ENCODE data around the gene DRD1.
"Not testable (repeated sequence)": the region's sequence is repeated elsewhere in the genome, so short reads cannot be mapped to it uniquely, and the experiment has no call there.

DRD1 gene

GRCh38 chr5:175434800-175435199 lies 9.2 kb downstream of the DRD1 start:
- DNase-seq (ENCODE audit: extremely low read depth in 1 of 2, low read depth in 1 of 2): no peak

DNA sequence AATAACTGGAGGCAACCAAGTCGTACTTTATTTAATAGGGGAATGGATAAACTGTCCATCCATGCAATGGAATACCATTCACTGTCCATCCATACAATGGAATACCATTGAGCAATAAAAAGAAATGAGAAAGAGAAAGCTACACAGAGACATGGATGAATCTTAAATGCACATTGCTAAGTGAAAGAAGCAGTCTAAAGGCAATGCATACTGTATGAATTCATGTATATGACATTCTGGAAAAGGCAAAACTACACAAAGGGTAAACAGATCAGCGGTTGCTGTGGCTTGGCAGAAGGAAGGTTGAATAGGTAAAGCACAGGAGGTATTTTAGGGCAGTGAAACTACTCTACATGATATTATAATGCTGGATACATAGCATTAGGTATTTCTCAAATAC lies 16.2 kb downstream of the DRD1 start:
- no peak for DNase-seq (ENCODE audit: extremely low read depth in 1 of 2, low read depth in 1 of 2)

DNA sequence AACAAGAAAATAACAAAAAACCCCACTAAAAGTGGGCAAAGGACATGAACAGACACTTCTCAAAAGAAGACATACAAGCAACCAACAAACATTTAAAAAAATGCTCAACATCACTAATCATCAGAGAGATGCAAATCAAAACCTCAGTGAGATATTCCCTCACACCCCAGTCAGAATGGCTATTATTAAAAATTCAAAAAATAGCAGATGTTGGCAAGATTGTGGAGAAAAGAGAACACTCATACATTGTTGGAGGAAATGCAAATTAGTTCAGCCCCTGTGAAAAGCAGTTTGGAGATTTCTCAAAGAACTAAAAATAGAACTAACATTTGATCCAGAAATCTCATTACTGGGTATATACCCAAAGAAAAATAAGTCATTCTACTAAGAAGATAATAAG lies 19.4 kb downstream of the DRD1 start:
- not testable (repeated sequence) for DNase-seq (ENCODE audit: extremely low read depth in 1 of 2, low read depth in 1 of 2)

- DNase-seq (ENCODE audit: extremely low read depth in 1 of 2, low read depth in 1 of 2): no peak
These were observed 21.9 kb downstream of the DRD1 start for GRCh38 chr5:175422058-175422457.

DNA sequence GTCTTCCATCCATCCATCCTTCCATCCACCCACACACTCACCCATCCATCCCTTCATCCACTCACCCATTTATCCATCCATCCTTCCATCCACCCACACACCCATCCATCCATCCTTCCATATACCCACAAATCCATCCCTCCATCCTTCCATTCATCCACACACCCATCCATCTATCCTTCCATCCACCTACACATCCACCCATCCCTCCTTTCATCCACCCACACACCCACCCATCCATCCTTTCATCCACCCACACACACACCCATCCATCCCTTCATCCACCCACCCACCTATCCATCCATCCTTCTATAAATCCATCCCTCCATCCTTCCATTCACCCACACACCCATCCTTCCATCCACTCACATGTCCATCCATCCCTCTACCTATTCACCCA lies 23.6 kb downstream of the DRD1 start:
- no peak for DNase-seq (ENCODE audit: extremely low read depth in 1 of 2, low read depth in 1 of 2)

DNA sequence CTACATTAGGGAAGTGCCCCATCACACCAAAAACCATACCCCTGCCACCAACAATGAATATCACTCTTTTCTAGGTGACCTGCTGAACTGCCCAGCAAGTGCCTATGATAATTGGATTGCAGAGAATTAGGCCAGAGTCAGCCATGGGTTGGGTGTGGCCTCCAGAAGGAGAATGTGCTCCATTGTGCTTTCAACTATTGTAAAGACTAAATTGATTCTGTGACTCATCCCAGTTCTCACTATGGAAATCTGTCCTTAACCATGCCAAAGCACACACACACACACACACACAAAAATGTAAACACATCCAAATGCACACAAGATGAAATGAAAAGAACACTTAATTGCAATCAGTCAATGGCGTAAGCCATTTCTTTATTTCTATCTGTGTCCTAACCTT lies 25.7 kb downstream of the DRD1 start:
- no peak for DNase-seq (ENCODE audit: extremely low read depth in 1 of 2, low read depth in 1 of 2)

DNA sequence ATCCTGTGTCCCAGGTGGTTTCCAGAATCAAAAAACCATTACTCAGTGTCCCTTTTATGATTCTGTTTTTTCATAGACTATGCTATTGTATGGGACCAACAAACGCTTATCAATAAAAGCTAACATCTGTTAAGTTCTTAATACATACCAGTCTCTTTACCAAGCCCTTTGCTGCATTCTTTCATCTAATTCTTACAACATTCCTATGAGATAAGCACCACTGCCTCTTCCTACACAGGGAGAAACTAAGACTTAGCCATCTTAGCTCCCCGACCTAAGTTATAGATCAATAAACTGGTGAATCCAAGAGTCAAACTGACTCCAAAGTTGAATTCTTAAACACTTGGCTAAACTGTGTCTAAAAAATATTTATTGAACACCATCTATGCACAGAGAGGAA lies 26.6 kb downstream of the DRD1 start:
- no peak for DNase-seq (ENCODE audit: extremely low read depth in 1 of 2, low read depth in 1 of 2)

- no peak for DNase-seq (ENCODE audit: extremely low read depth in 1 of 2, low read depth in 1 of 2)
These were observed 28.7 kb downstream of the DRD1 start for GRCh38 chr5:175415303-175415702.

DNA sequence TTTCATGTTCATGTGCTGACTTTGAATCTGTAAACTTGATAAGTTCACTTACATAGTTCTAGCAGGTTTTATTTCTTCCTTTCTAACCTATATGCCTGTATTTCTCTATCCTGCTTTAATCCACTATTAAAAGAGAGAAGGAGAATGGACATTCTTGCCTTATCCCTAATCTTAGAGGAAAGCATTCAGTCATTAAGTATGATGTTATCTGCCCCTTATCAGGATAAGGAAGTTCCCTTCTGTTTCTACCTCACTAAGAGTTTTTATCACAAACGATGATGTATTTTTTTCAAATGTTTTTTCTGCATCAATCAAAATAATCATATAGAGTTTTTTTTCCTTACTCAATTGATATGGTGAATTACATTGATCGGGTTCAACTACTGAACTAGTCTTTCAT lies 33.1 kb downstream of the DRD1 start:
- no peak for DNase-seq (ENCODE audit: extremely low read depth in 1 of 2, low read depth in 1 of 2)

DNA sequence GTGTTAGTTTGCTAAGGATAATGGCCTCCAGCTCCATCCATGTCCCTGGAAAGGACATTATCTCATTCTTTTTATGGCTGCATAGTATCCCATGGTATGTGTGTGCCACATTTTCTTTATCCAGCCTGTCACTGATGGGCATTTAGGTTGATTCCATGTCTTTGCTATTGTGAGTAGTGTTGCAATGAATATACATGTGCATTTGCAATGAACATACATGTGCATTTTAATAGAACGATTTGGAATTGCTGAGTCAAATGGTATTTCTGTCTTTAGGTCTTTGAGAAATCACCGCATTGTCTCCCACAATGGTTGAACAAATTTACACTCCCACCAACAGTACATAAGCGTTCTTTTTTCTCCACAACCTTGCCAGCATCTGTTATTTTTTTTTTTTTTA lies 37.7 kb downstream of the DRD1 start:
- DNase-seq (ENCODE audit: extremely low read depth in 1 of 2, low read depth in 1 of 2): no peak

DNA sequence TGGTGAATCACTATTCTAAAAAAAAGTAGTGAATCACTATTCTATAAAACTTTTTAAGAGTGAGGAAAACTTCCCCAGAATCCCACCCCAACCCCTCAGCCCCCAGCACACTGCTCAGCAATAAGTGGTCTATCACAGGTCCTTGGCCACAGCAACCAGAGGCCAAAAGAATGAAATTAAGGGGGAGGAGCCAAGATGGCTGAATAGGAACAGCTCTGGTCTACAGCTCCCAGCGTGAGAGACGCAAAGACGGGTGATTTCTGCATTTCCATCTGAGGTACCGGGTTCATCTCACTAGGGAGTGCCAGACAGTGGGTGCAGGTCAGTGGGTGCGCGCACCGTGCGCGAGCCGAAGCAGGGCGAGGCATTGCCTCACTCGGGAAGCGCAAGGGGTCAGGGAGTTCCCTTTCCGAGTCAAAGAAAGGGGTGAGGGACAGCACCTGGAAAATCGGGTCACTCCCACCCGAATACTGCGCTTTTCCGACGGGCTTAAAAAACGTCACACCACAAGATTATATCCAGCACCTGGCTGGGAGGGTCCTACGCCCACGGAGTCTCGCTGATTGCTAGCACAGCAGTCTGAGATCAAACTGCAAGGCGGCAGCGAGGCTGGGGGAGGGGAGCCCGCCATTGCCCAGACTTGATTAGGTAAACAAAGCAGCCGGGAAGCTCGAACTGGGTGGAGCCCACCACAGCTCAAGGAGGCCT lies 46.2 kb downstream of the DRD1 start:
- not testable (repeated sequence) for DNase-seq (ENCODE audit: extremely low read depth in 1 of 2, low read depth in 1 of 2)

DNA sequence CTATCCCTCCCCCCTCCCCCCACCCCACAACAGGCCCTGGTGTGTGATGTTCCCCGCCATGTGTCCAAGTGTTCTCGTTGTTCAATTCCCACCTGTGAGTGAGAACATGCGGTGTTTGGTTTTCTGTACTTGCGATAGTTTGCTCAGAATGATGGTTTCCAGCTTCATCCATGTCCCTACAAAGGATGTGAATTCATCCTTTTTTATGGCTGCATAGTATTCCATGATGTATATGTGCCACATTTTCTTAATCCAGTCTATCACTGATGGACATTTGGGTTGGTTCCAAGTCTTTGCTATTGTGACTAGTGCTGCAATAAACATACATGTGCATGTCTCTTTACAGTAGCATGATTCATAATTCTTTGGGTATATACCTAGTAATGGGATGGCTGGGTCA lies 48.6 kb downstream of the DRD1 start:
- not testable (repeated sequence) for DNase-seq (ENCODE audit: extremely low read depth in 1 of 2, low read depth in 1 of 2)

GRCh38 chr5:175394601-175395000 lies 49.4 kb downstream of the DRD1 start:
- DNase-seq (ENCODE audit: extremely low read depth in 1 of 2, low read depth in 1 of 2): no peak

DNA sequence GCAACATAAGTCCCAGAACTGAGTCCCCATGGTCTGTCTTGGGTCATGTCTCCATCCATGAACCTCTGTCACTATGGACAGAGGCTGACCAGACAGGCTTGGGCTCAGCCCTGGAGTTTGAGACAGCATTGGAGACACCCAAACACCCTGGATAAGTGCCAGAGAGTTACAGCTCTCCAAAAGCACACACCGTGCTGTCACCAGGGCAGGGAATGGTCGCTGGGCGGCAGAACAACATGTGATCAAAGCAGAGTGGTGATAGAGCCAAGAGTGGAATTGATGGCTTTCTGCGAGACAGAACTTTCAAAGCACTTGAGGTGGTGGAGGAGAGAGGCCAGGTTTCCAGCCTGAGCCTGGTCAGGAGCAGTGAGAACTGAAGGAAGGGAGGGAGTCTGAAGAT lies 50.1 kb downstream of the DRD1 start:
- DNase-seq (ENCODE audit: extremely low read depth in 1 of 2, low read depth in 1 of 2): no peak

DNA sequence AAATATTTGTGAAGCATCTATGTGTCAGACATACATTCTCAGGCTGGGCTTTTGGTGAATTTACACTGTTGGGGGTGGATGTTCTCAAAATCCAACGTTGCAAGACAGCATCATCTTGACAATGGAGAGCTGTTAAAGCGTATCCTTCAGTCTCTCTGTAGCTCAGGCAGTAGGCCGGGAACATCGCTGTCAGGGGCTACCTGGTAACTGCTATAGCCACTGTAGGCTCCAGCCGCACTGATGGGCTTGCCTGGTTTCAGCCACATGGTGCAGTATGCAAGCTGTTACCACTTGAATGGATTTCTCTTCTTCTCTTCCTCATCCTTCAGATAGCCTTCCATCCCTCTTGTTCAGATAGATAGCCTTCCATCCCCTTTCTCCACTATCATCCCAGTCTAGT lies 51.7 kb downstream of the DRD1 start:
- no peak for DNase-seq (ENCODE audit: extremely low read depth in 1 of 2, low read depth in 1 of 2)

- DNase-seq (ENCODE audit: extremely low read depth in 1 of 2, low read depth in 1 of 2): no peak
These were observed 53.5 kb downstream of the DRD1 start for GRCh38 chr5:175390352-175391083.

Measured in activated CD8-positive, alpha-beta memory T cell treated with anti-CD3 and anti-CD28 coated beads for 1 hour (primary cell).